PFSK-1 (cell line): ENCODE data around the gene MRPL9.

ENCODE experiments used
- FOXP2 ChIP-seq: optimal IDR thresholded peaks from 2 replicates; pipeline ENCODE3; 2011; ENCODE audit warnings: borderline replicate concordance, control low read depth, inconsistent platforms; ENCODE audit not compliant: insufficient read depth; ENCODE audit errors: extremely low read length, extremely low read depth
- POLR2AphosphoS5 ChIP-seq: IDR thresholded peaks from 2 replicates; pipeline ENCODE4 v1.6.1; 2012; ENCODE audit warnings: low read depth, mild to moderate bottlenecking, control low read depth, low read length, moderate library complexity
- REST ChIP-seq, 2 experiments: IDR thresholded peaks; 2 replicates each; pipeline versions ENCODE4 v1.6.1 to v1.8.0; 2011 to 2012; ENCODE audit warnings: low read depth in 2 of 2, low read length in 2 of 2, control low read depth in 1 of 2, inconsistent platforms in 1 of 2, mild to moderate bottlenecking in 1 of 2, moderate library complexity in 1 of 2; ENCODE audit not compliant: insufficient read depth in 1 of 2
- SIN3A ChIP-seq: IDR thresholded peaks from 2 replicates; pipeline ENCODE4 v1.6.1; 2012; ENCODE audit warnings: mild to moderate bottlenecking, low read length, moderate library complexity, borderline replicate concordance; ENCODE audit not compliant: insufficient read depth
- TAF1 ChIP-seq: IDR thresholded peaks from 2 replicates; pipeline ENCODE4 v1.6.1; 2012; ENCODE audit warnings: low read length, control low read depth, borderline replicate concordance; ENCODE audit not compliant: insufficient read depth

Gene MRPL9

GRCh38 chr1:151729157-151729965, 33.9 kb downstream of the MRPL9 start:
- TF ChIP-seq TAF1 = no peak
- TF ChIP-seq SIN3A = no peak
- TF ChIP-seq REST (IDR thresholded peaks at IDR 0.05; ENCODE audit: insufficient read depth in 1 of 2, low read depth in 2 of 2, low read length in 2 of 2) = no peak

- TF ChIP-seq REST (IDR thresholded peaks at IDR 0.05; ENCODE audit: insufficient read depth in 1 of 2, low read depth in 2 of 2, low read length in 2 of 2) (no peak), SIN3A (no peak), FOXP2 (no peak), POLR2AphosphoS5 (no peak), TAF1 (no peak)
These were observed 34.9 kb downstream of the MRPL9 start for GRCh38 chr1:151728151-151729054.

GRCh38 chr1:151723726-151724370, 39.4 kb downstream of the MRPL9 start:
- TF ChIP-seq FOXP2 (no peak), REST (IDR thresholded peaks at IDR 0.05; ENCODE audit: insufficient read depth in 1 of 2, low read depth in 2 of 2, low read length in 2 of 2) (no peak), TAF1 (no peak), SIN3A (no peak), POLR2AphosphoS5 (no peak)

GRCh38 chr1:151721788-151722510, 41.3 kb downstream of the MRPL9 start:
- TF ChIP-seq POLR2AphosphoS5 (no peak), TAF1 (no peak), FOXP2 (no peak), SIN3A (no peak), REST (IDR thresholded peaks at IDR 0.05; ENCODE audit: insufficient read depth in 1 of 2, low read depth in 2 of 2, low read length in 2 of 2) (no peak)
